NCI-H526 treated with DMSO at 0.1 percent for 48 hours (cell line): ENCODE data around the gene EPGN.

Experiments used
- DNase-seq: peaks from one replicate; lab custom pipeline; 2025; lab: John Stamatoyannopoulos, UW

EPGN gene, protein sequence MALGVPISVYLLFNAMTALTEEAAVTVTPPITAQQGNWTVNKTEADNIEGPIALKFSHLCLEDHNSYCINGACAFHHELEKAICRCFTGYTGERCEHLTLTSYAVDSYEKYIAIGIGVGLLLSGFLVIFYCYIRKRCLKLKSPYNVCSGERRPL

DNA sequence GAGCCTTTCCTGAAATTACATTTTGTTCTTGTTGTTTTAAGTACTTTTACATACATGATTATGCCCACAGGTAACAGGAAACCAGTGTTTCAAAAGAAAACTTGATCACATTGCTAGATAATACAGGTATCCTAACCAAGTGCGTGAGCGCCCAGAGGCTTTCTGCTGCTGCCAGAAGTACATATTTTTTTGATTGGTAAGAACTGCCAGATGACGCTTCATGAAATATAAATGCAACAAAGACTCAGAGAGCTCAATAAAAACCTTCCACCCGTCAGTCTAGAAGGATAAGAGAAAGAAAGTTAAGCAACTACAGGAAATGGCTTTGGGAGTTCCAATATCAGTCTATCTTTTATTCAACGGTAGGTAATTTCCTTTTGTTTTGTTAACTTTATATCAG lies at the start of gene EPGN:
Gene EPGN, plus strand, starts transcription at position 256 of the 400 bp plus-strand sequence. Its CDS starts 64 bp downstream, at position 320.
- no peak for DNase-seq

DNA sequence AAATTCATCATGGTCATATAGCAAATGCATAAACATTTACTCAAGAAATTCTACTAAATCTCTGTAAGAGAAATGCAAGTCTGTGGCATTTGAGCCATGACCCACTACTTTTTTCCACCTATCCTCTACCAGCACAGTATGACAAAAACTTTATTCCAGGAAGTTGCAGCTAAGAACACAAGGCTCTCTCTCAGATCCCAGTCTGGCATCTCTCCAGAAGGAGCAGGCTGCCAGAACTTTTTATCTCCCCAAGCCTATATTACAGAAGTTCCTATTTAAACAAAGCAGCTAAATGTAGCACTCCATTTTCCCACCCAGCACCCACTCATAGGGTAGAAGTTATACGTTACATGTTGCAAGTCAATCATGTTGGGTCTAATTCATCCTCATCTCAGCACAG lies 49.3 kb upstream of the EPGN start:
- DNase-seq, result no peak

DNA sequence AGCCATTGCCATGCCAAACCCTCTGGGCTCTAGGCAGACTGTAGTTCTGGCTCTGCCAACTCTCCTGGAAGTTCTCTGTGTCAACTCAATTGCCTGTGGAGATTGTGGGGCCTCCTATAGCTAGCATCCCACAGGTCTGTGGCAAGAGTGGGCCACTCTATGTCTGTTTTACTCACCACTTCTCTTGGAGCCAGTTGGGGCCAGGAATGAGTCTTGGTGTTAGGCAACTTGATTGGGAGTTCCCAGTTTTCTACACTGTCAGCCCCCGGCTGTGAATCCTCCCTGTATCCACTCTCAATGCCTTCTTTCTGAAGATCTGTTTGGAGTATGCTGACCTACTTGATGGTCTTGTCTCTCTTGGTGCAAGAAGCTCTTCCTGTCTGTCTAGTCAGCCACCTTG lies 48.2 kb upstream of the EPGN start:
- no peak for DNase-seq

DNA sequence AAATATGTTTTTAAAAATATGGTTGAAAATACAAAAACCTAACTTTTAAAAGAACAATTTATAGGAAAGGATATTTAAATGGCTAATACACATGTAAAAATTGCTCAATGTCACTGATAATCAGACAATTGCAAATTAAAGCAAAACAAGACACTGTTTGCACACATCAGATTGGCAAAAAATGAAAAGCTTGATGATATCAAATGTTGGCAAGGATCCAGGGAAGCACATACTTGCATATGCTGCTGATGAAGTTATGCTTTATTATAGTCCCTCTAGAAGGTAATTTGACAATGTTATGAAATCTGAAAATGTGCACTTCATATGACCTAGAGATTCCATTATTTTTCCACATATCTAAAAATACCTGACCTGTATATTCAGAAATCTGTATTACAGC lies 45.7 kb upstream of the EPGN start:
- DNase-seq, result no peak

DNA sequence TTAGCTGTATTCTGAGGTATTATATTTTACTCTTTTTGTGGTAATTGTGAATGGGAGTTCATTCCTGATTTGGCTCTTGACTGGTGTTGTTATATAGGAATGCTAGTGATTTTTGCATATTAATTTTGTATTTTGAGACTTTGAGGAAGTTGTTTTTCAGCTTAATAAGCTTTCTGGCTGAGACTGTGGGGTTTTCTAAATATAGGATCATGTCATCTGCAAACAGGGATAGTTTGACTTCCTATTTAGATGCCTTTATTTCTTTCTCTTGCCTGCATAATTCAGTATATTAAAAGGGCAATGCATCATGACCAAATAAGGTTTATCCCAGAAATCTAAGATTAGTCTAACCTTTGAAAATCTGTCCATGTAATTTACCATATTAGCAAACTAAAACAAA lies 44.7 kb upstream of the EPGN start:
- no peak for DNase-seq

DNA sequence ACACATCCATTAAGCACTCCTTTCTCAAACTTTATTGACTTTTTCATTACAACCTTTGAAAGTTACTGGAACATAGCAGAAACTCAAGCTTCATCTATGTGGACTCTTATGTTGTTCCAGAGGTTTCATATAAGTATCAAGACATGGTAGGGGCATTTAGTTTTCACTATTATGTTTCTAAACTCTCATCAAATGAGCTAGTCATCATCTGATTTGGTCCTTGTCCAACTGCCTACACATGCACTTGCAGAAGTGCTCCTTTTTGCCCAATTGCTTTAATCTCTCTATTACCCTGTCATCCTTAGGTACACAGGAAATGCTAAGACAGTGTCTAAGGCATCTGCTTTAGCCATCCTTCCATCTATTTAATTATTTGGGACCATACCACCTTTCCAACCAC lies 42.2 kb upstream of the EPGN start:
- no peak for DNase-seq

DNA sequence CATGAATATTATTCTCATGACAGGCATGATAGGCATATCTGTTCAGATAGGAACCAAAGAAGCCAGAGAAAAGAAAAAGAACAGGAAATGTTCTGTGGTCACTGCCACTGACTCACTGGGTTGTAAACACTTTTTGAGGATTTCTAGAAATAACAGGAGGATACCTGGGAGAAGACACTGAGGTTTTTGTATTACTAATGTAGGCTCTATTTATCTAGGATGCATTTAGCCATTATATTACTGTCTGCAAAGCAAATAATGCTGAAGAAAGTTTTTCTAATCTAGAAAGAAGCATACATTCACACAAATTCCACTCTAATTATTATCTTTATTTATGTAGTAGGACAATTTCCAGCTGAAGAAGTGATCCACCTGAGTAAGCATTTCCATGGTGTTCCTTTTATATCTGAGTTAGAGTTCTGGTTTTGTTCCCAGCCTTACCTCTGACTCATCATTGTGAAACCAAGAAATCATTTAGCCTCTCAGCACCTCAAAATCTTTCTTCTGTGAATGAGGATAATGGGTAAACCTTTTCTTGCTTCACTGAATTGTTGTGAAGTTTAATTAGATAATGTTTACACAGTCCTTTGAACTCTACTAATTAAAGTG lies 40.2 kb upstream of the EPGN start:
- no peak for DNase-seq

DNA sequence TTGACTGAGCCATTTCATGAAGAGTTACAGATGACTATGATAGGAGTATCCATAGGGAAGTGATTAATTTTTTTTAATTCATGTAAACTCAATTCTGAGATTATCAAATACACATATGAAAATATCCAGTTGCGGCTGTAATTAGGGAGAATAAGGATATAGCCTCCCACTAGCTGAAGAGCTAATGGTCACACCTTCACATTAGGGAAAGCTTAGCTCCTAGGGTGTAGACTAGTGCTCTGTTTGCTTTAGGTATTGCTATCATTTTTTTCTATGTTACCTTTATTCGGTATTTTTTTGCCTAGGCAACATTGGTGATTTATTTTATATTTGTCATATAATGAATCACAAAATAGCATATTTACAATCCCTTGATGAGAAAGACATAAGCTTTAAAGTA lies 39.6 kb upstream of the EPGN start:
- no peak for DNase-seq

DNA sequence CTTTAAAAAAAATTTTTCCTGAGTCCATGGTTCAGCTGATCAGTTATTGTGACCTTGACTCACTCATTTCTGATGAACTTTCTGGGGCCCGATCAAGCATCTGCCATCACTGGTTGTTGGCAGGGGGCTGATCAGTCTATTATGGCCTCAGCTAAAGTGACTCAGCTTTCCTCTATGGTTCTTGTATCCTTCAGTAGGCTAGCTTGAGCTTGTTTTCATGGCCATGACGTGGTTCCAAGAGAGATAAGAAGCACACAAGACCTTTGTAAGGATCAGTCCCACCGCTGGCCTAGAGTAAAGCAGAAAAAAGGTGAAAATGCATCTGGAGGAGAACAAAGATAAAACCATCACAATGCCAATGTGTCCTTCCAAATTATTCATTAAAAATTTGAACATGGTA lies 29.8 kb upstream of the EPGN start:
- no peak for DNase-seq

DNA sequence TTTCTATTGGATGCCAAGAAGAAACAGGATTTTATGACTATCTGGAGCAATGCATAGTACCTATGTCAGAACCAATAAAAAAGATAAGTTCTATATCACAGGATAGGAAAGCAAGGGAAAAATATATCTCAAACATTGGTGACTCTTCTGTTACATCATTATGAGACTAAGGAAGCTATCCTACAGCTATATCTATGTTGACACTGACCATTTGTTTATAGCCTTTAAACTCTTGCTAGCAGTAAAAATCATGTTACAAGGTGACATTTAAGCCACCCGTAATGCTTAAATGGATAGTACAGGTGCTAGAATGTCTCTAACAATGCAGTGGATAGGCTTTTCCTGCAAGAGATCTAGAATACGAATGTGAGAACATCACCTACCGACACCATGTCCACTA lies 28.6 kb upstream of the EPGN start:
- no peak for DNase-seq

DNA sequence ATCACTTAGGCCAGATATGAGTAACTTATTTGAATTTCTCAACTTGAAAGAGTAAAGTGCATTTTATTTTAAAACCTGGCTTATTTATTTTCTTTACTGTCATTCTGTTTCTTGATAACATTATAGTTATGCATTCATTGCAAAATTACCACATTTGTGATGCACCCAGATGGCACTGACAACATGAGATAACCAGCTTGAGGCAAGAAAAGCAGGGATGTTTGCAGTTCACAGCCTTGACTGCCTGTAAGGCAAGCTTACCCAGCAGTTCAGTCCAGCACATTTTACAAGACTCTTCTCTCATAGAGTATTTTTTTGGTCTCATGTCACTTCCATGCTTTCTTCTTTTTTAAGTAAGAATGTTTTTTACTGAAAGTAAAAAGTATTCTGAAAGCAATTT lies 25.3 kb upstream of the EPGN start:
- DNase-seq, result no peak

DNA sequence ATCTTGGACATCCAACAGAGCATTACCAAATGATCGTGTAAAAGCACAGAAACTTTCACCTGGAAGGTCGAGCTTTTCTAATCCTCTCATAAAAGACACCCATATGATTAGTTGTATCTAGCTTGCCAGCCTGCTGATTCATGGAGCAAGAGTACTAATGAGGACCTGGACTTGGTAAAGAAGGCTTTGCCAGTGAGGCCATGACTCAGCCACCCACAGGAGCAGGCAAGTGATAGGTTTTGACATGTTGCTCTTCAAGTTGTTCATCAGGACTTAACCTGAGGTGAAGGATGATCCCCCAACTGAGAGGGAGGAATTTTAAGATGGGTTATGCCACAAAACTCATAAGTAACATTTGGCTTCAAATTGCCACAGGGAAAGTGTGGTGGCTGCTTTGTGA lies 24.7 kb upstream of the EPGN start:
- DNase-seq, result no peak

DNA sequence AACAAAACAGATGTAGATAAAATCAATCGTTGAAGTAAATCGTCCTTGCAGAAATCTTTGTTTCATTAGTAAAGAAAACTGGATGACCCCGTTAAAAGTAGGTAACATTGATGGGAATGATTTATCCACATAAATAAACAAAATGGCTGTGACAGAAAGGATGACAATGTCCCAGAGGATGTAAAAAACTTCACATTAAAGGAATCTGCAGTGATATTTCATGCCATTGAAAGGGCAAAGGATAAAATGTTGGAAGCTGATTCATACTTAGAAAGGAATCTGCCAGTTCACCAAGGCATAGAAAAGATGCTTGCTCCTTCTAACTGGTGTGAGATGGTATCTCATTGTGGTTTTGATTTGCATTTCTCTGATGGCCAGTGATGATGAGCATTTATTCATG lies 24.2 kb upstream of the EPGN start:
- no peak for DNase-seq

DNA sequence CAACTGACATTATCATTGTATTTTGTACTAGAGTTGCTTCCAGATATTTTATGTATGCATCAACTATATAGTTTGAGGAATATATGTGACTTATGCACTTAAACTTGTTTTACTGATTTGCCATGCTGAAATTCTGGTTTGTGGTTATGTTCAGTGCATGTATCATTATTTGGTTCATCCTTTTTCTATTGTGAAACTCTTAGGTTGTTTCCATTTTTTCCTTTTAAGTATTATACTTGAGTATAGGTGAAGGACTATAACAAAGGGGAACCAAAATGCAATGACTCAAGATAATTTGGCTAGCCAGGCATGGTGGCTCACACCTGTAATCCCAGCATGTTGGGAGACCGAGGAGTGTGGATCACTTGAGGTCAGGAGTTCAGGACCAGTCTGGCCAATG lies 21.1 kb upstream of the EPGN start:
- DNase-seq, result no peak

DNA sequence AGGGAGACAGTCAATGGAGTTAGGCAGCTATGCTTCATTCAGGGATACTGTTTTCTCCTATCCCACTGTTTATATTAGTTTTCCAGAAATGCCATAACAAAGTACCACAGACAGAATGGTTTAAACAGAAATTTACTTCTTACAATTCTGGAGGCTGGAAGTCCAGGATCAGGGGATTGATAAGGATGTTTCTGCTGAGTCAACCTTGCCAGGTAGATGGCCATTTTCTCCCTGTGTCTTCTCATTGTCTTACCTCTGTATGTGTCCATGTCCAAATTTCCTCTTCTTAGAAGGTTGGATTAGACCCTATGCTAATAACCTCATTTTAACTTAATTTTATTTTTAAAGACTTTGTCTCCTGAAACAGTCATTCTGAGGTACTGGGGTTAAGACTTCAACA lies 20.5 kb upstream of the EPGN start:
- DNase-seq, result no peak

DNA sequence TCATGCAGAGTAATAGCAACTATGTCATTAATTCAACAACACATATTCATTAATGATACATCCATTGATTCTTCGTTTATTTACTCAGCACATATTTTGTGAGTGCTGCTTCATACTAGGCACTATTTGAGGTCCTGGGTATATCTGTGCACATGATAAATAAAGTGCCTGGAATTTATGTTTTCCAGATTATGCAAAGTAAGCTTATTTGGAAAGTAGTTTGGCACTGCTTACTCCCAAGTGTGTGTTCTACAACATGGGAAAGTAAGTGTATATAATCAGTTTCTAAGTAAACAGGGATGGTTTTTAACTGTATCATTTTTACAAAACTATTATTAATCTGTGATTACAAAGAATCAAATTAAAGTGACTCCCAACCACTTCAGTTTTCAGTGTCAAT lies 16.8 kb upstream of the EPGN start:
- no peak for DNase-seq

DNA sequence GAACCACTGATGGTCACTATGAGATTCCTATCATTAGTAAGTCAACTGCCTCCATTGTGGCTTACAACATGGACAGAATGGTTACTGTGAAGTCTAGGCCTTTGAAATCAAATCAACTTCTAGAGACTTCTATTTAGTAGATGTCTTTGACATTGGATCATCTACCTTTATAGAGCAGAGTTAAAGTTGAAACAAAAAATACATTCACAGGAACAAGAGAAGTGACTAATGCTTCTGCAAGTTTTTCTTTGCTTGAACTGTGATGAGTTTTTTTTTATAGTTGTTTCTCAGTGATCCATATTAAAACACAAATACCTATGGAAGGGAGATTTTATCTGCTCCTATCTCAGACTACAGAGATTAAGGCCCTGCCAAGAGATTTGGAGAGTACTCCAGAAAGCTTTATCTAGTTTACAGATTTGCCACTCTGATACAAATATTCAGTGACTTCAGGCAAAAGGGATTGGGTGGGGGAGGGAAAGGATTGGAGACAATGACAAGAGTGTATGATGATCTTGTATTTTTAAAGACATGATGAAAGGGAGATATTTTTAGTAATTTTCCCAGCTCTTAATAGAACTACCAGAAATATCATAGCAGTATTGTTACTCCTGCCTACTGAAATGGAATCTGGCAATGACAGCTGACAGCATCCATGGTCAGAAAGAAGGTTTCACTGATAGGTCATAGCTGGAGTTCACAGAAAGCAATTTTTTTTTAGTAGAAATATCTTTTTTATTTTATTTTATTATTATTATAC lies 16.0 kb upstream of the EPGN start:
- DNase-seq, result no peak

DNA sequence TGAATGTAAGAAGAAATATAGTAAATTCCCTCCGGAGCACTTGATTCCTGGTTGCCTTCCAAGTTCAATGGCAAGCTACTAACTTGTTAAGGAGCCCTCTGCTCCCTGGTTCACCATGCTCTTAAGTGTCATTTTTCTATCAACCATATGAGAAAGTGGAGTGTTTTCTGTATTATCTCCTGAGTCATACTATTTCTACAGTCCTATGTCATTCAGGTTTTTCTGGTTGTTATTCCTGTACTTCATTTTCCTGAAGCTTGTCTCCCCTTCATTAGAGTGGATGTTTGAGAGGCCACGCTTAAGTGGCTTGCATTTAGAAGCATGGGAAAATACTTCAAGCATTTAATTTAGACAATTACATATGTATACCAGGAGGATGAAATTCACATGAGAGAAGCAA lies 14.7 kb upstream of the EPGN start:
- DNase-seq, result no peak

DNA sequence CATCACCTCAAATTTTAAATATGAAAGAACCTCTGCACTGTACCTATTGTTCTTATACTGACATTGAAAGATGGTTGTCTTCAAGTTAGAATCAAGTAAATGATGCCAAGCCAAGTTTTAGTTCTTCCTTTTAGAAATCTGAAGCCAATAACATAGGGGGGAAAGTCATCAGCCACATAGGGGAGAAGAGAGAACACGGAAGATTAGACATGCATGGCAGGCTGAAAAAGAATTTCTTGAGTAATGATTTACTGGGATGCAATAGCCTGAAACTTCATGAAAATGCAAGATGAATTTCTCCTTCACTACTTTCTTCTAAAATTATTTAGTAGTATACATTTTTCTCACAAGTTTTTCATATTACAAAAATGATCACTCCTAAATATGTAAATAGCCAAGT lies 13.6 kb upstream of the EPGN start:
- no peak for DNase-seq

DNA sequence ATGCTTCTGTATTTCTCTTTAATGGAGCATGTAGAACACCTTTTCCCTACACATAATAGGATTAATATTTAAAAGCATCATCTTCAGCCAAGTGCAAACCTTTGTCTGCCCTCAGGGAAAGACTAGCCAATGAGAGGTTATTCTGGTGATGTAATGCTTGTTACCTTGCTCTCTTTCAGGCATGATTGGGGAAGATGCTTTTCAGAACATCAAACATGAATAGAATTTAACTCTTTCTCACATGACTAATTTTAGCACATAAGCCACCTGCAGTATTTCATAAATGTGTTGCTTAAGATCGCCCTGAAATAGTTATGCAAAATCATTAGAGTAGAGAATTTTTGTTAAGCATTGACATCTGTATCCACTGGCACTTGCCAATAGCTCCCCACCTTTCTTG lies 10.7 kb upstream of the EPGN start:
- no peak for DNase-seq

DNA sequence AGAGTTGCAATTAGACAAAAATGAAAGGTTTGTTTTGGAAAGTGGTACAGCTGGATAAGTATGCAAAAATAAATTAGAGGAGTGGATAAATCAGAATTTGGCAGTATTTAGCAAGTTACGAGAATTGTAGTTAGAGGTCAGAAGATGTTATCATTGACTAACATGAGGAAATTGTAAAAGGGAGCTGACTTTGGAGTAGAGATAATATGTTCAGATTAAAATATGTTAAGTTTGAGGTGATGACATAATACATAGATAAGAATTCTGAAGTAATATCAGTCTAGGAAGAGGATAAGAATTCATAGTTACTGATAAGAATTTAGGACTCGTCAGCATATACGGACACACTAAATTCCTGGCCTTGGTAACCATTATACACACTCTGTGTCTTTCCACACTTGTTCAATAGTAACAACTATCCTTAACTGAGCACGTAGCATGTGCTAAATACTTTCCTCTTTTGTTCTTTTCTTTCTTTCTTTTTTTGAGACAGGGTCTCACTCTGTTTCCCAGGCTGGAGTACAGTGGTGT lies 4.1 kb upstream of the EPGN start:
- DNase-seq, result no peak

DNA sequence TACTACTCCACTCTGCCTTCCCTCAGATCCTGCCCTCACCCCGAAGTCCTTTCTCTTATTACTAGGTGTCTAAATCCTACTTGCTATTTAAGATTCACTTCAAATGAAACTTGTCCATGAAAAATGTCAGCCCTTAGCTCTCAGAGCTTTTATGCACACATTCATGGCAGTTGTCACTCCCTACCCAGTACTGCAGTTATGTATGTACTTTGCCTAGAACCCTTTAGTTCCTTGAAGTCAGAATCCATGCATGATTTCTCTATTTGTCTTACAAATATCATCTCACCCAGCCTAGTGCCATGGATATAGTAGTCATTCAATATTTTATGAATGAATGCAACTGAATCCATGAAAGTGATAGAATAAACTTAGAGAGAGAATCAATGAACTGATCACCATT lies 3.3 kb upstream of the EPGN start:
- no peak for DNase-seq

DNA sequence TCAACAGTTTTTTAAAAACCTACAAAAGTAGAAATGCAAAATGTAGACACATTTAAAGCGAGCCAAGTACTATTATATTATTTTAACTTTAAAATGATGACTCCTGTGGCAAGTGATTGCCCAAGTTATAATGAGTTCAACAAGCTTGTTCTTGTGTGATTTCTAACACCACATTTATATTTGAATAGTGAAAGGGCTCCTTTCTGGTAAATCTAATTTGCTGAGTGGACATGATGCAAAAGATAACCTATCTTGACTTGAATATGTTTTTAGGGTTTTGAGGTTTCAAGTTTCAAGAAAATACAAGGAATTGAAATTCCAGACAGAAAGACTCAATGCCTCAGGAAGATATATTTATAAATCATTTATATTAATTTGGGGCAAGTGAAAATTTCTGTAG lies 1.1 kb upstream of the EPGN start:
- no peak for DNase-seq

DNA sequence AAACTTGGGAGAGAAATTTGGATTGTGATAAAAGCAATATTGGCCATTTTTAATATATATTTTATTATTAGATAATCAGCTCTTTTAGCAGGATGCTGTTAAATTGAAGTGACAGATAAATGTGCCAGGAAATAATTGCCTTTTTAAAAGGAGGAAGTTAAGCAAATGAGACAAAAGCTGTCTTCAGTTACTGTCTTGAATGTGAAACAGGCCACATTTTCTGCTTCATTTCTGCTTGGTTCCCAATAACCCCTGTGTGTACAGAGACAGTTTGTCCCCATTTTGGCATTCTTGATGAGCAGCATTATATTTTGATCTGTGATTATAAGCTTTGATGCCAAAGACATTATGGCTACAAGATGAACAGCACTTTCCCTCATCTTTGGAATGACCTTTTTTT lies 953 bp downstream of the EPGN start:
- no peak for DNase-seq
